ENCODE measurements around the gene MYZAP. TPM values are rescaled to one million over a fixed set of nuclear protein-coding genes. Genes with fewer than 3 reads are reported as not detected.
A peak's percentile ranks its signal among the peaks of the same experiment; 100 is the strongest.

MYZAP gene
- total and polyA plus RNA-seq, 2 experiments from 2014 or later, result 143 to 175 TPM

- Histone ChIP-seq H3K9me3 (ENCODE audit: low read depth) (no peaks in the 10 kb centered on the region), H3K27me3 (no peaks in the 10 kb centered on the region), H3K36me3 (no peaks in the 10 kb centered on the region), H3K27ac (no peak overlapping the region), H3K4me1 (ENCODE audit: low read depth) (peaks cover 1% of the 10 kb centered on the region), H3K4me3 (no peak overlapping the region)
- no peak for DNase-seq (ENCODE audit: low read depth in 1 of 2, low spot score in 1 of 2)
- no peak for TF ChIP-seq CTCF (IDR thresholded peaks at IDR 0.05; ENCODE audit: low read depth, low read length)
These were observed 23.4 kb upstream of the MYZAP start for GRCh38 chr15:57568299-57568698.

GRCh38 chr15:57570340-57570739 lies 21.4 kb upstream of the MYZAP start:
- peaks cover 4% of the 10 kb centered on the region for H3K4me1 ChIP-seq (ENCODE audit: low read depth)
- H3K27ac ChIP-seq, result no peak overlapping the region
- no peaks in the 10 kb centered on the region for H3K9me3 ChIP-seq (ENCODE audit: low read depth)
- no peaks in the 10 kb centered on the region for H3K27me3 ChIP-seq
- no peak for DNase-seq (ENCODE audit: low read depth in 1 of 2, low spot score in 1 of 2)
- H3K4me3 ChIP-seq, result no peak overlapping the region
- H3K36me3 ChIP-seq, result no peaks in the 10 kb centered on the region
- no peak for TF ChIP-seq CTCF (IDR thresholded peaks at IDR 0.05; ENCODE audit: low read depth, low read length)

GRCh38 chr15:57570994-57571393 lies 20.7 kb upstream of the MYZAP start:
- H3K9me3 ChIP-seq (ENCODE audit: low read depth), result no peaks in the 10 kb centered on the region
- H3K27me3 ChIP-seq, result no peaks in the 10 kb centered on the region
- H3K4me3 ChIP-seq, result no peak overlapping the region
- peaks cover 4% of the 10 kb centered on the region for H3K4me1 ChIP-seq (ENCODE audit: low read depth)
- no peak for TF ChIP-seq CTCF (IDR thresholded peaks at IDR 0.05; ENCODE audit: low read depth, low read length)
- peak in 1 of 2 donors; percentile 63 for DNase-seq (ENCODE audit: low read depth in 1 of 2, low spot score in 1 of 2)
- H3K36me3 ChIP-seq, result no peaks in the 10 kb centered on the region
- no peak overlapping the region for H3K27ac ChIP-seq

- H3K9me3 ChIP-seq (ENCODE audit: low read depth), result no peaks in the 10 kb centered on the region
- peaks cover 4% of the 10 kb centered on the region for H3K4me1 ChIP-seq (ENCODE audit: low read depth)
- DNase-seq (ENCODE audit: low read depth in 1 of 2, low spot score in 1 of 2), result no peak
- no peaks in the 10 kb centered on the region for H3K36me3 ChIP-seq
- H3K27me3 ChIP-seq, result no peaks in the 10 kb centered on the region
- H3K27ac ChIP-seq, result no peak overlapping the region
- TF ChIP-seq CTCF (IDR thresholded peaks at IDR 0.05; ENCODE audit: low read depth, low read length), result no peak
- no peak overlapping the region for H3K4me3 ChIP-seq
These were observed 20.0 kb upstream of the MYZAP start for GRCh38 chr15:57571725-57572124.

- H3K4me1 ChIP-seq (ENCODE audit: low read depth), result peaks cover 4% of the 10 kb centered on the region
- H3K36me3 ChIP-seq, result no peaks in the 10 kb centered on the region
These were observed 19.2 kb upstream of the MYZAP start for GRCh38 chr15:57572468-57572867.

More at GRCh38 chr15:57572468-57572867, 19.2 kb upstream of the MYZAP start:
- Histone ChIP-seq H3K4me3 (no peak overlapping the region), H3K9me3 (ENCODE audit: low read depth) (no peaks in the 10 kb centered on the region), H3K27ac (no peak overlapping the region), H3K27me3 (no peaks in the 10 kb centered on the region)
- DNase-seq (ENCODE audit: low read depth in 1 of 2, low spot score in 1 of 2), result no peak
- no peak for TF ChIP-seq CTCF (IDR thresholded peaks at IDR 0.05; ENCODE audit: low read depth, low read length)

Measured in cardiac muscle cell (in vitro differentiated cells and primary cell).